CD14-positive monocyte (primary cell): ENCODE data around the gene ALDH4A1. TPM values are rescaled to one million over a fixed set of nuclear protein-coding genes. Genes with fewer than 3 reads are reported as not detected.

ENCODE experiments used
- DNase-seq, 3 donors: peaks; one replicate each; pipeline ENCODE4 v3.0.0-alpha.2; 2011 to 2022
- H2AFZ ChIP-seq: 2 replicates; pipeline ENCODE4 v1.6.0; 2012; ENCODE audit warnings: mild to moderate bottlenecking, low read depth, low read length, inconsistent platforms; ENCODE audit not compliant: insufficient read depth, poor library complexity, severe bottlenecking
- H3K27ac ChIP-seq, 2 donors: 1 replicate in 1 of 2; 2 replicates in 1 of 2; pipeline ENCODE4 v1.5.1; 2012 to 2013; ENCODE audit warnings: low read length in 2 of 2, control low read depth in 1 of 2, inconsistent platforms in 1 of 2, low read depth in 1 of 2, mild to moderate bottlenecking in 1 of 2
- H3K27me3 ChIP-seq, 2 donors: one replicate each; pipeline versions ENCODE4 v1.6.0 to v1.6.1; 2011 to 2013; ENCODE audit warnings: low read length in 2 of 2; ENCODE audit not compliant: control insufficient read depth in 2 of 2, insufficient read depth in 2 of 2
- H3K36me3 ChIP-seq, 2 donors: replicated peaks in 1 of 2; 1 replicate in 1 of 2; 2 replicates in 1 of 2; pipeline versions ENCODE4 v1.5.1 to v1.6.1; 2012 to 2013; ENCODE audit warnings: low read length in 2 of 2, control low read depth in 1 of 2, inconsistent platforms in 1 of 2, mild to moderate bottlenecking in 1 of 2; ENCODE audit not compliant: insufficient read depth in 2 of 2, control insufficient read depth in 1 of 2
- H3K4me1 ChIP-seq, 2 donors: 1 replicate in 1 of 2; 2 replicates in 1 of 2; pipeline versions ENCODE4 v1.5.1 to v1.6.1; 2012 to 2013; ENCODE audit warnings: low read length in 2 of 2, control low read depth in 1 of 2, inconsistent platforms in 1 of 2, mild to moderate bottlenecking in 1 of 2, moderate library complexity in 1 of 2; ENCODE audit not compliant: insufficient read depth in 2 of 2, control insufficient read depth in 1 of 2
- H3K4me2 ChIP-seq: replicated peaks from 2 replicates; pipeline ENCODE3; 2012; ENCODE audit warnings: low read length, moderate library complexity, mild to moderate bottlenecking; ENCODE audit not compliant: poor library complexity, severe bottlenecking; ENCODE audit errors: extremely low read depth
- H3K4me3 ChIP-seq, 3 experiments: fragments of 200-600 bp in 1 of 3; sonication (generic) in 1 of 3; replicated peaks in 1 of 3; 1 replicate in 2 of 3; 2 replicates in 1 of 3; pipeline ENCODE4 v1.5.1; 2011 to 2013; ENCODE audit warnings: low read length in 3 of 3, mild to moderate bottlenecking in 3 of 3, control low read depth in 2 of 3, low read depth in 2 of 3, inconsistent platforms in 1 of 3, moderate library complexity in 1 of 3
- H3K79me2 ChIP-seq: 2 replicates; pipeline ENCODE4 v1.6.0; 2012; ENCODE audit warnings: mild to moderate bottlenecking, control low read depth, inconsistent platforms, low read length, moderate library complexity; ENCODE audit not compliant: insufficient read depth
- H3K9ac ChIP-seq: 2 replicates; pipeline ENCODE4 v1.6.0; 2017; ENCODE audit warnings: low read length, mild to moderate bottlenecking; ENCODE audit not compliant: insufficient read depth, poor library complexity, severe bottlenecking
- H3K9me3 ChIP-seq, 2 donors: replicated peaks in 1 of 2; 1 replicate in 1 of 2; 2 replicates in 1 of 2; pipeline versions ENCODE4 v1.5.1 to v1.6.1; 2012 to 2013; ENCODE audit warnings: low read length in 2 of 2, control low read depth in 1 of 2; ENCODE audit not compliant: control insufficient read depth in 1 of 2, insufficient read depth in 1 of 2
- H4K20me1 ChIP-seq: 2 replicates; pipeline ENCODE4 v1.6.0; 2012; ENCODE audit warnings: mild to moderate bottlenecking, low read length, control low read depth, moderate library complexity; ENCODE audit not compliant: insufficient read depth
- H3K27ac Mint-ChIP-seq, 7 donors: one replicate each; pipeline ENCODE4 v1.8.0; 2020; ENCODE audit warnings: mild to moderate bottlenecking in 7 of 7, mixed read lengths in 7 of 7, moderate library complexity in 6 of 7, inconsistent platforms in 2 of 7
- H3K27me3 Mint-ChIP-seq, 3 donors: one replicate each; pipeline ENCODE4 v1.8.0; 2021 to 2022; ENCODE audit warnings: low read depth in 3 of 3, mild to moderate bottlenecking in 3 of 3, mixed read lengths in 3 of 3, moderate library complexity in 3 of 3, inconsistent platforms in 1 of 3
- H3K36me3 Mint-ChIP-seq, 2 donors: one replicate each; pipeline ENCODE4 v1.8.0; 2020; ENCODE audit warnings: mixed read lengths in 2 of 2, inconsistent platforms in 1 of 2, mild to moderate bottlenecking in 1 of 2
- H3K4me1 Mint-ChIP-seq: one replicate; pipeline ENCODE4 v1.8.0; 2020; ENCODE audit warnings: mild to moderate bottlenecking, mixed read lengths
- H3K4me3 Mint-ChIP-seq, 2 donors: one replicate each; pipeline ENCODE4 v1.8.0; 2020; ENCODE audit warnings: mild to moderate bottlenecking in 2 of 2, mixed read lengths in 2 of 2, moderate library complexity in 1 of 2
- H3K9me3 Mint-ChIP-seq, 7 donors: one replicate each; pipeline ENCODE4 v1.8.0; 2020 to 2022; ENCODE audit warnings: mixed read lengths in 7 of 7, mild to moderate bottlenecking in 6 of 7, moderate library complexity in 6 of 7, inconsistent platforms in 2 of 7
- CTCF ChIP-seq: fragments of 200-600 bp; IDR thresholded peaks from one replicate; pipeline ENCODE4 v1.8.0; 2022; ENCODE audit warnings: antibody characterized with exemption, mild to moderate bottlenecking
- WGBS: methylation state at CpG from one replicate; pipeline ENCODE4 v1.1.5; 2013; ENCODE audit warnings: missing lambda C conversion rate; ENCODE audit not compliant: insufficient coverage; 5-methylcytosine and 5-hydroxymethylcytosine counted together
- intact Hi-C, 2 donors: fragments of 100-400 bp; cut with micrococcal nuclease; formaldehyde crosslinking; loops; one replicate each; pipeline versions ENCODE4 v1.15.0 to v1.15.1; 2023
- polyA plus RNA-seq, 3 donors: library from polyadenylated mRNA; depleted of rRNA in 1 of 3; unstranded in 2 of 3; stranded (reverse) in 1 of 3; fragments of 300-500 nt in 2 of 3; fragments of >200 nt in 1 of 3; fragmentation: Illumina TruSeq in 2 of 3; gene quantifications; 1 replicate in 2 of 3; 2 replicates in 1 of 3; pipeline ENCODE4 v1.2.3, GENCODE V29; 2012 to 2021

Gene ALDH4A1
- polyA plus RNA-seq, 3 donors = 4.8 to 7.8 (median 6.1) TPM

DNA sequence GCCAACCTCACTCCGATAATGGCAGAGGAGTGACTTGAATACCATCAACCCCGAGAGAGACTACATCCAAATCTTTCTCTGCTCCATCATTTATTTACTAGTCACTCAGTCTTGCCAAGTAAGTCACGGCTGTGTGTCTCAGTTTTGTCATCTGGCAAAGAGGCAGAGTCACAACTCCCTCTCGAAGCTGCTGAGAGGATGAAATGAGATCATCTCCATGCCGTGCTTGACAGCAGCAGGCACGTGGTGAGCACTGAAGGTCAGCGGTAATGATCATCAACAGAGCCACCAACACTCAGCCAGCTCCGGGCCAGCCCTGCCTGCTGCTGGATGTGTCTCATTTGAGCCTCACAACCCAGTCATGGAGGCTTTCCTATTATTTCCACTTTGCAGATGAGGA is 19.9 kb downstream of the ALDH4A1 start:
- no peak overlapping the region for H3K4me3 Mint-ChIP-seq
- no peak overlapping the region for H3K4me3 ChIP-seq
- H3K4me2 ChIP-seq = no peak overlapping the region
- no peaks in the 10 kb centered on the region for H3K9me3 ChIP-seq
- H3K4me1 ChIP-seq = no peaks in the 10 kb centered on the region
- WGBS = 100% methylated on average over 3 of the region's 8 CpGs
- H2AFZ ChIP-seq = no peak overlapping the region
- no peak overlapping the region for H3K9ac ChIP-seq
- TF ChIP-seq CTCF = no peak
- no peak for DNase-seq
- H3K27me3 ChIP-seq = no peaks in the 10 kb centered on the region
- H3K4me1 Mint-ChIP-seq = no peaks in the 10 kb centered on the region
- no peaks in the 10 kb centered on the region for H4K20me1 ChIP-seq
- peaks cover 36 to 44% of the 10 kb centered on the region in 2 donors for H3K36me3 ChIP-seq
- no peaks in the 10 kb centered on the region for H3K79me2 ChIP-seq
- H3K27me3 Mint-ChIP-seq = no peaks in the 10 kb centered on the region
- no peak overlapping the region for H3K27ac ChIP-seq
- peaks cover 0 to 4% (median 0%) of the 10 kb centered on the region in 7 donors for H3K9me3 Mint-ChIP-seq
- intact Hi-C loops = no loop called here
- peaks cover 39 to 60% of the 10 kb centered on the region in 2 donors for H3K36me3 Mint-ChIP-seq
- H3K27ac Mint-ChIP-seq = no peak overlapping the region

DNA sequence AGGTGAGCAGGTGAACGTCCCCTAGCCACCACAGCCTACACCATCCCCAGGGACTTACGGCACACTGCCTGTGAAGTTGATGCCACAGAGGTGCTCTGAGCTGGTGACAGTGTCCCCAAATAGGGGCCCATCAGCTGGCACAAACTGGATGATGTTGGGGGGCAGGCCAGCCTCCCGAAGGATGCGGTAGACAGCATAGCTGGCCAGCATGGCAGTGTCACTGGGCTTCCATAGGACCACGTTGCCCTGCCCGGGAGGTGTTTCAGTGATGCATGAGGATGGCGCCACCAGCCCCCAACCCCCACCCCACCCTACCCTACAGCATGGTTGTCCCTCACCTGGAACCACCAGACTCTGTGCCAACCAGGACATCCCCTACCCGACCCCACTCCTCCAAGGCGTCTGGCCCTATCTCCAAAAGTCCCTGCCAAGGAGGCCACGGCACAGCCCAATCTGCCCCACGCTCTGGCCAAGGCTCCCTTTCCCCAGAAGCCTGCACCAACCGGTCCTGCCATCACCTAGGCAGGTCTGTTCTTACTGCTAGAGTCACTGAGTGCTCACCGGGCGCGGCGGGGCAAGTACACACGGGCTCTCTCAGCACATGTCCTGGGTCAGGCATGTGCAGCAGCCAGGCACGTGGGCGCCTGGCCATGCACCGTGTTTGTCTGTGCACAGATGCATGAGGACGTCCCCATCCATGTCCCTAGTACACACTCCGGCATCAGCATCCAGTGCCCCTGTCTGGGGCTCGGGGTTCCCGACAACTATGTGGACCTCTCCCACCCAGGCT is 20.5 kb downstream of the ALDH4A1 start:
- no peak overlapping the region for H3K27ac ChIP-seq
- no peaks in the 10 kb centered on the region for H3K4me1 ChIP-seq
- no peak for TF ChIP-seq CTCF
- no peak overlapping the region for H2AFZ ChIP-seq
- H3K27me3 Mint-ChIP-seq = no peaks in the 10 kb centered on the region
- no peak overlapping the region for H3K9ac ChIP-seq
- H3K4me3 ChIP-seq = no peak overlapping the region
- no peaks in the 10 kb centered on the region for H3K9me3 ChIP-seq
- H3K36me3 Mint-ChIP-seq = peaks cover 40 to 63% of the 10 kb centered on the region in 2 donors
- H4K20me1 ChIP-seq = no peaks in the 10 kb centered on the region
- WGBS = 94% methylated on average over 20 of the region's 24 CpGs
- no peak overlapping the region for H3K27ac Mint-ChIP-seq
- H3K9me3 Mint-ChIP-seq = peaks cover 0 to 4% (median 0%) of the 10 kb centered on the region in 7 donors
- H3K36me3 ChIP-seq = peaks cover 36 to 44% of the 10 kb centered on the region in 2 donors
- DNase-seq = no peak
- intact Hi-C loops = no loop called here
- H3K79me2 ChIP-seq = no peaks in the 10 kb centered on the region
- no peak overlapping the region for H3K4me2 ChIP-seq
- H3K4me1 Mint-ChIP-seq = no peaks in the 10 kb centered on the region
- no peak overlapping the region for H3K4me3 Mint-ChIP-seq
- no peaks in the 10 kb centered on the region for H3K27me3 ChIP-seq
